ENCODE results near the gene TRABD2B.

The TRABD2B gene

GRCh38 chr1:47812904-47813514, 184.2 kb downstream of the TRABD2B start:
- Histone ChIP-seq H3K4me3 (ENCODE audit: insufficient read depth, low read length, poor library complexity, severe bottlenecking) (no peak overlapping the region), H3K4me2 (ENCODE audit: low read depth, low read length, poor library complexity, severe bottlenecking) (no peak overlapping the region), H3K9me3 (ENCODE audit: insufficient read depth, low read length) (no peaks in the 10 kb centered on the region), H3K27ac (ENCODE audit: low read depth, low read length) (no peak overlapping the region), H3K9ac (ENCODE audit: low read length) (no peak overlapping the region), H3K36me3 (ENCODE audit: low read length) (no peaks in the 10 kb centered on the region), H3K79me2 (ENCODE audit: insufficient read depth, low read length) (no peaks in the 10 kb centered on the region), H4K20me1 (ENCODE audit: low read depth, low read length) (no peaks in the 10 kb centered on the region), H3F3A (ENCODE audit: insufficient read depth) (no peaks in the 10 kb centered on the region), H3K27me3 (ENCODE audit: low read length) (no peaks in the 10 kb centered on the region), H2AFZ (ENCODE audit: low read depth, low read length, severe bottlenecking) (no peak overlapping the region), H3K9me2 (replicated peaks; ENCODE audit: insufficient read depth, low read length) (no peaks in the 10 kb centered on the region)
- no peak for TF ChIP-seq EZH2phosphoT487 (conservative IDR thresholded peaks at IDR 0.05; ENCODE audit: low read length)
- TF ChIP-seq CTCF (IDR thresholded peaks at IDR 0.05; ENCODE audit: insufficient read depth, low read length, poor library complexity, severe bottlenecking): no peak

DNA sequence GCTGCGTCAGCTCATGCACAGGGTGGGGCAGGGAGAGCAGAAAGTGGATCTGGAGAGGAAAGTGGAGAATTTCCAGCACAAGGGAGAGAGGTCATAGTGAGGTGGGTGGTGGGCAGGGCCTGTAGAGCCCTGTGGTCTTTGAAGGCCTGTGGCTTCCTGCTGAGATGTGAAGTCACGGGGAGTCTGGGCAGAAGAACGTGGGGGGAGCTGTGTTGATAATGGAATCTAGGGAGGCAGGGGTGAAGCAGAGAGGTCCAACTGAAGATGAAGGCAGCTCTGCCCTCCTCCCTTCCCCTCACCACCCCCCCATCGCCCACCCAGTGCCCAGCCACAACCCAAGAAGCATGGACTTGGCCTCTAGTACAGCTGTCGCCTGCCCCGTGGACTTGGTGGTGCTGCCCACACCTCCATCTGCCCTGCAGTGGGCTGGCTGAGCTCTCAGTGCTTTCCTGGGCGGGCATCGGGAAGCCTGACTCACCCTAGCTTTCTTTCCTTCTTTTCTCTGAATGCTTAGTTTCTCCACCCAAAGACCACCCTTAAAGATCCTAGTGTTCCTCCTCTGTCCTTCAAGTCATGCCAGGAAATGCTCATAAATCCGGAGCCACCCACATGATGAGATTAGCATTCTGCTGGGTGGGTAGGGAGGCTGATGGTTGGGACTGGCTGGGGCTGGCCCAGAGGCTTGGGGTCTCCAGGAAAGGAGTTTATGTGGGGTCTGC, 186.1 kb downstream of the TRABD2B start:
- no peaks in the 10 kb centered on the region for H3K79me2 ChIP-seq (ENCODE audit: insufficient read depth, low read length)
- no peaks in the 10 kb centered on the region for H3K9me2 ChIP-seq (replicated peaks; ENCODE audit: insufficient read depth, low read length)
- H3K9ac ChIP-seq (ENCODE audit: low read length): no peak overlapping the region
- H3K4me2 ChIP-seq (ENCODE audit: low read depth, low read length, poor library complexity, severe bottlenecking): no peak overlapping the region
- H3K36me3 ChIP-seq (ENCODE audit: low read length): no peaks in the 10 kb centered on the region
- no peaks in the 10 kb centered on the region for H3F3A ChIP-seq (ENCODE audit: insufficient read depth)
- H4K20me1 ChIP-seq (ENCODE audit: low read depth, low read length): no peaks in the 10 kb centered on the region
- H3K27me3 ChIP-seq (ENCODE audit: low read length): no peaks in the 10 kb centered on the region
- H2AFZ ChIP-seq (ENCODE audit: low read depth, low read length, severe bottlenecking): no peak overlapping the region
- TF ChIP-seq EZH2phosphoT487 (conservative IDR thresholded peaks at IDR 0.05; ENCODE audit: low read length) (no peak), CTCF (IDR thresholded peaks at IDR 0.05; ENCODE audit: insufficient read depth, low read length, poor library complexity, severe bottlenecking) (no peak)
- no peak overlapping the region for H3K4me3 ChIP-seq (ENCODE audit: insufficient read depth, low read length, poor library complexity, severe bottlenecking)
- no peak overlapping the region for H3K27ac ChIP-seq (ENCODE audit: low read depth, low read length)
- no peaks in the 10 kb centered on the region for H3K9me3 ChIP-seq (ENCODE audit: insufficient read depth, low read length)

GRCh38 chr1:47809301-47810084, 187.7 kb downstream of the TRABD2B start:
- no peaks in the 10 kb centered on the region for H3K36me3 ChIP-seq (ENCODE audit: low read length)
- H3K27ac ChIP-seq (ENCODE audit: low read depth, low read length): no peak overlapping the region
- no peak overlapping the region for H3K4me3 ChIP-seq (ENCODE audit: insufficient read depth, low read length, poor library complexity, severe bottlenecking)
- H3K4me2 ChIP-seq (ENCODE audit: low read depth, low read length, poor library complexity, severe bottlenecking): no peak overlapping the region
- no peaks in the 10 kb centered on the region for H3K27me3 ChIP-seq (ENCODE audit: low read length)
- H3K9me2 ChIP-seq (replicated peaks; ENCODE audit: insufficient read depth, low read length): no peaks in the 10 kb centered on the region
- H3F3A ChIP-seq (ENCODE audit: insufficient read depth): no peaks in the 10 kb centered on the region
- H4K20me1 ChIP-seq (ENCODE audit: low read depth, low read length): no peaks in the 10 kb centered on the region
- H3K9ac ChIP-seq (ENCODE audit: low read length): no peak overlapping the region
- no peaks in the 10 kb centered on the region for H3K79me2 ChIP-seq (ENCODE audit: insufficient read depth, low read length)
- TF ChIP-seq EZH2phosphoT487 (conservative IDR thresholded peaks at IDR 0.05; ENCODE audit: low read length): no peak
- no peak for TF ChIP-seq CTCF (IDR thresholded peaks at IDR 0.05; ENCODE audit: insufficient read depth, low read length, poor library complexity, severe bottlenecking)
- no peaks in the 10 kb centered on the region for H3K9me3 ChIP-seq (ENCODE audit: insufficient read depth, low read length)
- no peak overlapping the region for H2AFZ ChIP-seq (ENCODE audit: low read depth, low read length, severe bottlenecking)
